HEK293T (cell line): Measurements from ENCODE around the gene SETBP1.

Experiments used
- CTCF ChIA-PET: fragments of 350-600 bp; formaldehyde crosslinking; extraction: SDS; loops from one replicate; lab custom pipeline; 2021; ENCODE audit warnings: antibody characterized with exemption, inconsistent platforms; lab: Yijun Ruan, JAX
- POLR2A ChIA-PET: fragments of 350-600 bp; formaldehyde crosslinking; extraction: SDS; loops from one replicate; lab custom pipeline; 2020; ENCODE audit warnings: antibody characterized with exemption, inconsistent platforms; lab: Yijun Ruan, JAX
- DNase-seq: peaks from one replicate; pipeline ENCODE4 v3.0.0; 2012; ENCODE audit warnings: mixed read lengths; ENCODE audit errors: extremely low spot score
- ARNT ChIP-seq: fragments of 450-650 bp; IDR thresholded peaks from 2 replicates; pipeline ENCODE4 v1.6.1; 2017; ENCODE audit warnings: mild to moderate bottlenecking
- BHLHE40 ChIP-seq: fragments of 450-650 bp; IDR thresholded peaks from 2 replicates; pipeline ENCODE4 v1.6.1; 2016; ENCODE audit warnings: mild to moderate bottlenecking, moderate library complexity, borderline replicate concordance
- CTBP1 ChIP-seq: fragments of 450-650 bp; IDR thresholded peaks from 2 replicates; pipeline ENCODE4 v1.6.1; 2016; ENCODE audit warnings: borderline replicate concordance
- ELF4 ChIP-seq: fragments of 450-650 bp; IDR thresholded peaks from 2 replicates; pipeline ENCODE4 v1.6.1; 2017; ENCODE audit warnings: antibody characterized with exemption
- FOXA1 ChIP-seq: fragments of 450-650 bp; IDR thresholded peaks from 2 replicates; pipeline ENCODE4 v1.6.1; 2016; ENCODE audit warnings: mild to moderate bottlenecking
- FOXK2 ChIP-seq: fragments of 450-650 bp; IDR thresholded peaks from 2 replicates; pipeline ENCODE4 v1.6.1; 2016; ENCODE audit warnings: mild to moderate bottlenecking
- FOXM1 ChIP-seq: fragments of 450-650 bp; IDR thresholded peaks from 2 replicates; pipeline ENCODE4 v1.6.1; 2017; ENCODE audit warnings: mild to moderate bottlenecking, borderline replicate concordance
- HDGF ChIP-seq: fragments of 450-650 bp; IDR thresholded peaks from 2 replicates; pipeline ENCODE4 v1.6.1; 2017; ENCODE audit warnings: antibody characterized with exemption, borderline replicate concordance
- L3MBTL2 ChIP-seq: fragments of 450-650 bp; conservative IDR thresholded peaks from 2 replicates; pipeline ENCODE4 v1.6.1; 2016; ENCODE audit warnings: mild to moderate bottlenecking
- LEF1 ChIP-seq: fragments of 450-650 bp; IDR thresholded peaks from 2 replicates; pipeline ENCODE4 v1.6.1; 2017; ENCODE audit warnings: mild to moderate bottlenecking, borderline replicate concordance
- NFRKB ChIP-seq: fragments of 450-650 bp; IDR thresholded peaks from 2 replicates; pipeline ENCODE4 v1.6.1; 2016; ENCODE audit warnings: mild to moderate bottlenecking, moderate library complexity
- SP1 ChIP-seq: fragments of 450-650 bp; IDR thresholded peaks from 2 replicates; pipeline ENCODE4 v1.6.1; 2017
- SUZ12 ChIP-seq: fragments of 450-650 bp; IDR thresholded peaks from 2 replicates; pipeline ENCODE4 v1.6.1; 2016; ENCODE audit warnings: mild to moderate bottlenecking
- TARDBP ChIP-seq: fragments of 450-650 bp; IDR thresholded peaks from 2 replicates; pipeline ENCODE4 v1.6.1; 2016
- ZNF384 ChIP-seq: fragments of 450-650 bp; IDR thresholded peaks from 2 replicates; pipeline ENCODE4 v1.6.1; 2016
- TF ChIP-seq, protein P1 (sequence below): fragments of 450-650 bp; IDR thresholded peaks from 2 replicates; pipeline ENCODE4 v1.6.1; 2016

The SETBP1 gene

DNA sequence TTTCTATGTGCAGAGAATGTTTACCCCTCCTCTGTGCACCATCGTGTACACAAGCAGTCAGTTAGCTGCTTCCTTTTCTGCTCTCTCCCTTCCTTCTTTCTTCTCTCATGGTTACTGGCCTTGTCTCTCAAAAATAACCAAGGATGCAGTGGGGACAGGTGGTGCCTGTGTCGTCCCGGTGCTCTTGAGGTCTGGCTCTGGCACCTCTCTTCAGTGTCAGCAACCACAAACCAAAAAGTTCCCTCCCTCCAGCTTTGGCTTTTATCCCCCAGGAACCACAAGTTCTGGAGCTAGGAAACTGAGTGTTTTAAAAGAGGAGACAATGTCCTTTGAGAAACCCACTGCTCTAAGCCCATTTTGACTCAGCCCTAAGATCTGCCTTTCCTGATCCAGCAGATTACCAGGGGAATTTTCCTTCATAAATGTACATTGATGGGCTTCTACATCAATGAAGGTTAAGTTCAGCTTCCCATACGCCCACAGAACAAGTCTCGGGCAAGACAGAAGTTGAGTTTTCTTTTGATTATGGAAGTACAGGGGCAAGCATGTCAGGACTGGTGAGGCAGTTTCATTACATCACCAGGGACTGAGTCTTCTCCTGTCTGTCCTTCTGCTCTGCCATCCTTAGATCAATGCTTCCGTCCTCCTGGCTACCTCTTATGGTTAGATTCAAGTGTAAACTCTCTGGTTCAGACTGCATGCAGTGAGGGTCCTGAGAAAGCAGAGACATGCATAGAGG lies 232.2 kb downstream of the SETBP1 start:
- no peak for TF ChIP-seq NFRKB
- no peak for TF ChIP-seq FOXM1
- TF ChIP-seq SP1, result no peak
- TF ChIP-seq FOXK2, result no peak
- no peak for TF ChIP-seq CTBP1
- TF ChIP-seq SUZ12, result no peak
- no peak for TF ChIP-seq ELF4
- no peak for TF ChIP-seq FOXA1
- TF ChIP-seq ARNT, result no peak
- no peak for TF ChIP-seq LEF1
- TF ChIP-seq HDGF, result no peak
- CTCF ChIA-PET, result interaction anchor here (0.6 to 0.7 kb wide), 2 partner anchors 203 to 628 kb away, joined by 3 to 4 read pairs; no protein-coding TSS in a partner anchor
- POLR2A ChIA-PET, result no interaction called here
- no peak for DNase-seq

- no peak for DNase-seq
- TF ChIP-seq L3MBTL2, result no peak
- no peak for TF ChIP-seq FOXK2
- TF ChIP-seq FOXA1, result no peak
- TF ChIP-seq FOXM1, result no peak
- no peak for TF ChIP-seq SUZ12
- TF ChIP-seq ZNF384, result no peak
- no peak for TF ChIP-seq TARDBP
- TF ChIP-seq CTBP1, result no peak
- TF ChIP-seq ELF4, result no peak
- TF ChIP-seq ARNT, result no peak
- no peak for TF ChIP-seq BHLHE40
- TF ChIP-seq HDGF, result no peak
- no peak for TF ChIP-seq SP1
- TF ChIP-seq LEF1, result no peak
- no peak for TF ChIP-seq NFRKB
- TF ChIP-seq, protein P1, sequence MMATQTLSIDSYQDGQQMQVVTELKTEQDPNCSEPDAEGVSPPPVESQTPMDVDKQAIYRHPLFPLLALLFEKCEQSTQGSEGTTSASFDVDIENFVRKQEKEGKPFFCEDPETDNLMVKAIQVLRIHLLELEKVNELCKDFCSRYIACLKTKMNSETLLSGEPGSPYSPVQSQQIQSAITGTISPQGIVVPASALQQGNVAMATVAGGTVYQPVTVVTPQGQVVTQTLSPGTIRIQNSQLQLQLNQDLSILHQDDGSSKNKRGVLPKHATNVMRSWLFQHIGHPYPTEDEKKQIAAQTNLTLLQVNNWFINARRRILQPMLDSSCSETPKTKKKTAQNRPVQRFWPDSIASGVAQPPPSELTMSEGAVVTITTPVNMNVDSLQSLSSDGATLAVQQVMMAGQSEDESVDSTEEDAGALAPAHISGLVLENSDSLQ, result no peak
- ChIA-PET POLR2A (no interaction called here), CTCF (no interaction called here)
These were observed 233.3 kb downstream of the SETBP1 start for GRCh38 chr18:44914028-44914427.

GRCh38 chr18:44915213-44915612 lies 234.5 kb downstream of the SETBP1 start:
- ChIA-PET CTCF (no interaction called here), POLR2A (interaction anchor here (0.7 kb wide), 1 partner anchor 10 kb away, joined by 3 read pairs; no protein-coding TSS in a partner anchor)
- TF ChIP-seq CTBP1, result no peak
- TF ChIP-seq ZNF384, result no peak
- TF ChIP-seq ARNT, result no peak
- TF ChIP-seq NFRKB, result no peak
- TF ChIP-seq BHLHE40, result no peak
- TF ChIP-seq SUZ12, result no peak
- TF ChIP-seq FOXM1, result no peak
- no peak for TF ChIP-seq FOXA1
- no peak for TF ChIP-seq FOXK2
- TF ChIP-seq, protein P1, result no peak
- no peak for TF ChIP-seq HDGF
- DNase-seq, result no peak

- CTCF ChIA-PET, result no interaction called here
- TF ChIP-seq ARNT, result no peak
- TF ChIP-seq LEF1, result no peak
- no peak for TF ChIP-seq NFRKB
- TF ChIP-seq BHLHE40, result no peak
- no peak for TF ChIP-seq HDGF
- TF ChIP-seq L3MBTL2, result no peak
- TF ChIP-seq, protein P1, result no peak
- no peak for TF ChIP-seq FOXA1
- no peak for TF ChIP-seq SUZ12
- no peak for TF ChIP-seq ELF4
- no peak for TF ChIP-seq CTBP1
- TF ChIP-seq TARDBP, result no peak
- no peak for TF ChIP-seq ZNF384
- no peak for TF ChIP-seq FOXM1
- no peak for TF ChIP-seq SP1
- TF ChIP-seq FOXK2, result no peak
These were observed 235.0 kb downstream of the SETBP1 start for GRCh38 chr18:44915661-44916060.

DNA sequence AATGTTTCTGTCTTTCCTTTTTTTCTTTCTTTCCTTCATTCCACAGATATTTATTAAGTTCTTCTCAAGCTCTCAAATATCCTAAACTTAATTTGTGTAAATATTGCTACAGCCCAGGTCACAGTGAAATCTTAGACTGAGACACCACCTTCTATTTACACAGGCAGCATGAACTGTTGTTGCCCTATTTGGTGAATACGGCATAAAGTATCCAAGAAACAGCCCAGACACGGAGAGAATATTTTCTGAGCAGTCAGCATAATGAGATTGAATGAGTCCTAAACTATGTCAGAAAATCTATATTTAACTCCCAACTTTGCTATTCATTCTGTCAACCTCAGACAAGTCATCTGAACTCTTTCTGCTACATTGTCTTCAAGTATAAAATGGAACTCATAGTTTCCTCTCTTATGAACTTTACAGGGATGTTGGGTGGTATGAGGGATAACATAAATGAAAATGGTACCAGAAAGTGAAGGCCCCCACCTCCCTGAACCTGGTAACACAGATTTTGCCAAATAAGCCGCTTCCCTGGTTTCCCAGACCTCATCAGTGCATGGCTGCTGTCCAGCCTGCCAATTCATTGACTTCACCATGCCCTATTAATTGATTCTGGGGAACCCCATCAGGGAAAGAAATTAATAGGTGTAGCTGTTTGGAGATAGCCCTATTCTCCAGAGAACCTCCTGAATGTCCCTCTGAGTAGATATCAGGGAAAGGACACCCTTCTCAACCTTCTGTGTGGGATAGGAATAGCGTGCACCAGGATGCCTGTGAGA lies 235.9 kb downstream of the SETBP1 start:
- no peak for DNase-seq
- CTCF ChIA-PET, result no interaction called here
- TF ChIP-seq FOXK2 (no peak), CTBP1 (no peak), NFRKB (no peak), HDGF (no peak), ARNT (no peak), LEF1 (no peak), SP1 (no peak), BHLHE40 (no peak), FOXM1 (no peak), ELF4 (no peak)
- POLR2A ChIA-PET, result no interaction called here

More at GRCh38 chr18:44915661-44916060, 235.0 kb downstream of the SETBP1 start:
- POLR2A ChIA-PET, result interaction anchor here (0.7 kb wide), 1 partner anchor 11 kb away, joined by 3 read pairs; no protein-coding TSS in a partner anchor
- no peak for DNase-seq
